Stimulated activated memory B cell treated with anti-CD40 and anti-IgM and Interleukin-4, amounts not matched to agents 10 μg/mL and 1 μg/mL and 100 μg/mL, for 72 hours (primary cell): ENCODE data around the gene CYP3A5.
"Not testable (repeated sequence)": the region's sequence is repeated elsewhere in the genome, so short reads cannot be mapped to it uniquely, and the experiment has no call there.

Experiments
- ATAC-seq: fragments of 150-1000 bp; cut with Tn5 transposase; 2 replicates; pipeline ENCODE4 v1.10.0; 2021
- H3K27ac Mint-ChIP-seq: one replicate; pipeline ENCODE4 v1.8.0; 2022; ENCODE audit warnings: mild to moderate bottlenecking, mixed read lengths
- H3K27me3 Mint-ChIP-seq: one replicate; pipeline ENCODE4 v1.8.0; 2022; ENCODE audit warnings: mixed read lengths
- H3K36me3 Mint-ChIP-seq: one replicate; pipeline ENCODE4 v1.8.0; 2022; ENCODE audit warnings: mixed read lengths
- H3K4me1 Mint-ChIP-seq: one replicate; pipeline ENCODE4 v1.8.0; 2022; ENCODE audit warnings: mixed read lengths
- H3K4me3 Mint-ChIP-seq: one replicate; pipeline ENCODE4 v1.8.0; 2022; ENCODE audit warnings: mild to moderate bottlenecking, moderate library complexity, mixed read lengths
- H3K9me3 Mint-ChIP-seq: one replicate; pipeline ENCODE4 v1.8.0; 2022; ENCODE audit warnings: mixed read lengths

The CYP3A5 gene

GRCh38 chr7:99693427-99694200 lies 13.8 kb upstream of the CYP3A5 start:
- Mint-ChIP-seq H3K27me3 (no peaks in the 10 kb centered on the region), H3K9me3 (peaks cover 10% of the 10 kb centered on the region), H3K4me1 (no peaks in the 10 kb centered on the region), H3K27ac (no peak overlapping the region), H3K4me3 (no peak overlapping the region), H3K36me3 (peaks cover 11% of the 10 kb centered on the region)
- ATAC-seq: no peak

- Mint-ChIP-seq H3K4me3 (no peak overlapping the region), H3K9me3 (peaks cover 12% of the 10 kb centered on the region), H3K4me1 (no peaks in the 10 kb centered on the region), H3K36me3 (peaks cover 12% of the 10 kb centered on the region), H3K27ac (no peak overlapping the region), H3K27me3 (no peaks in the 10 kb centered on the region)
- ATAC-seq: no peak
Observed at GRCh38 chr7:99693100-99693426, 13.3 kb upstream of the CYP3A5 start.

GRCh38 chr7:99692563-99692962 lies 12.8 kb upstream of the CYP3A5 start:
- peaks cover 12% of the 10 kb centered on the region for H3K9me3 Mint-ChIP-seq
- not testable (repeated sequence) for H3K27me3 Mint-ChIP-seq, H3K4me1 Mint-ChIP-seq, ATAC-seq, H3K27ac Mint-ChIP-seq, H3K4me3 Mint-ChIP-seq
- peaks cover 12% of the 10 kb centered on the region for H3K36me3 Mint-ChIP-seq

GRCh38 chr7:99691658-99692057 lies 11.9 kb upstream of the CYP3A5 start:
- not testable (repeated sequence) for H3K4me3 Mint-ChIP-seq, H3K27ac Mint-ChIP-seq, H3K4me1 Mint-ChIP-seq, H3K27me3 Mint-ChIP-seq, ATAC-seq
- Mint-ChIP-seq H3K9me3 (peaks cover 15% of the 10 kb centered on the region), H3K36me3 (peaks cover 17% of the 10 kb centered on the region)

GRCh38 chr7:99690918-99691317 lies 11.1 kb upstream of the CYP3A5 start:
- not testable (repeated sequence) for H3K27me3 Mint-ChIP-seq, H3K4me3 Mint-ChIP-seq, H3K4me1 Mint-ChIP-seq, ATAC-seq, H3K27ac Mint-ChIP-seq
- Mint-ChIP-seq H3K36me3 (peaks cover 19% of the 10 kb centered on the region), H3K9me3 (peaks cover 15% of the 10 kb centered on the region)

GRCh38 chr7:99685871-99686608 lies 6.2 kb upstream of the CYP3A5 start:
- not testable (repeated sequence) for H3K4me3 Mint-ChIP-seq, H3K9me3 Mint-ChIP-seq, H3K4me1 Mint-ChIP-seq, H3K27ac Mint-ChIP-seq, H3K27me3 Mint-ChIP-seq, ATAC-seq
- H3K36me3 Mint-ChIP-seq: peaks cover 41% of the 10 kb centered on the region

- peaks cover 41% of the 10 kb centered on the region for H3K36me3 Mint-ChIP-seq
- no peak overlapping the region for H3K27ac Mint-ChIP-seq
- no peak for ATAC-seq
- H3K4me3 Mint-ChIP-seq: no peak overlapping the region
- peaks cover 10% of the 10 kb centered on the region for H3K9me3 Mint-ChIP-seq
- no peaks in the 10 kb centered on the region for H3K27me3 Mint-ChIP-seq
- H3K4me1 Mint-ChIP-seq: no peaks in the 10 kb centered on the region
Observed at GRCh38 chr7:99685129-99685758, 5.4 kb upstream of the CYP3A5 start.

DNA sequence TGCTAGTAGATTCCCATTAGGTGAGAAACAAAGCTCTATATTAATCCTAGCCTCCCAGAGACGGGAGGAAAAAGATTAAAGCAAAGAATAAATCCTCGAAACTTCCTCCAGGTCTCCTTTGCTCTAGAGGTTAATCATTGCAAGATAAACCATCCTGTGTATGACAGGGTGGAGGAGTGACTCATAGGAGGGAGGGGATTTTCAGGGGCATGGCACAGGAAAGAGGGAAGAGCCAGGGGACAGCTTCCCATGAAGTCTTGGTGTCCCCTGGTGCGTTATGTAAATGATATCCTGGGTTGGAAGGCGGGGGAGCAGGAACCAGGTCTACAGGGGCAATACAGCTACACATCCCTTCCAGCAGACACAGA lies 780 bp downstream of the CYP3A5 start:
- H3K9me3 Mint-ChIP-seq: peaks cover 3% of the 10 kb centered on the region
- ATAC-seq: no peak
- H3K27me3 Mint-ChIP-seq: no peaks in the 10 kb centered on the region
- no peak overlapping the region for H3K27ac Mint-ChIP-seq
- H3K36me3 Mint-ChIP-seq: peaks cover 32% of the 10 kb centered on the region
- H3K4me1 Mint-ChIP-seq: peaks cover 6% of the 10 kb centered on the region
- no peak overlapping the region for H3K4me3 Mint-ChIP-seq

DNA sequence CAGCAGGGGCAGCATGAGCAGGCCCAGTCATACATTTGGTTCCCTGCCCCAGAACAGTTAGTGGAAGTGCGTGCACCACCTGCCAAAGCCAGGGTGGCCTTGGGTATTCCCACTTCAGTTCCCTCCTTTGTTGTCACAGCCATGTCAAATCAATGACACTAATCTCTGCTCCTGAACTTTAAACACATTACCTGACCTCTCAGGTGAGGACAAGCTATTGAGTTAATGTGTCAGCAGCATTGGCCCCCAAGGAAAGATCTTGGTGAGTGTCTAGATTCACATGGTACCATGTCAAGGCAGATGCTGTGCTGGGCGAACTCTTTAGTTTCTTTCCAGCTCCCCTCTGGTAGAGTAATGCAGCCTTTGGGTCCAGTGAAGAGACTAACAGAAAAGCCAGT lies 2.1 kb downstream of the CYP3A5 start:
- no peaks in the 10 kb centered on the region for H3K9me3 Mint-ChIP-seq
- no peak overlapping the region for H3K4me3 Mint-ChIP-seq
- no peak overlapping the region for H3K27ac Mint-ChIP-seq
- peaks cover 22% of the 10 kb centered on the region for H3K36me3 Mint-ChIP-seq
- peaks cover 6% of the 10 kb centered on the region for H3K4me1 Mint-ChIP-seq
- no peaks in the 10 kb centered on the region for H3K27me3 Mint-ChIP-seq
- ATAC-seq: no peak

- no peak for ATAC-seq
- Mint-ChIP-seq H3K27me3 (no peaks in the 10 kb centered on the region), H3K4me1 (peaks cover 6% of the 10 kb centered on the region), H3K27ac (no peak overlapping the region), H3K9me3 (no peaks in the 10 kb centered on the region), H3K36me3 (peaks cover 17% of the 10 kb centered on the region), H3K4me3 (no peak overlapping the region)
Observed at GRCh38 chr7:99677013-99677647, 2.7 kb downstream of the CYP3A5 start.

DNA sequence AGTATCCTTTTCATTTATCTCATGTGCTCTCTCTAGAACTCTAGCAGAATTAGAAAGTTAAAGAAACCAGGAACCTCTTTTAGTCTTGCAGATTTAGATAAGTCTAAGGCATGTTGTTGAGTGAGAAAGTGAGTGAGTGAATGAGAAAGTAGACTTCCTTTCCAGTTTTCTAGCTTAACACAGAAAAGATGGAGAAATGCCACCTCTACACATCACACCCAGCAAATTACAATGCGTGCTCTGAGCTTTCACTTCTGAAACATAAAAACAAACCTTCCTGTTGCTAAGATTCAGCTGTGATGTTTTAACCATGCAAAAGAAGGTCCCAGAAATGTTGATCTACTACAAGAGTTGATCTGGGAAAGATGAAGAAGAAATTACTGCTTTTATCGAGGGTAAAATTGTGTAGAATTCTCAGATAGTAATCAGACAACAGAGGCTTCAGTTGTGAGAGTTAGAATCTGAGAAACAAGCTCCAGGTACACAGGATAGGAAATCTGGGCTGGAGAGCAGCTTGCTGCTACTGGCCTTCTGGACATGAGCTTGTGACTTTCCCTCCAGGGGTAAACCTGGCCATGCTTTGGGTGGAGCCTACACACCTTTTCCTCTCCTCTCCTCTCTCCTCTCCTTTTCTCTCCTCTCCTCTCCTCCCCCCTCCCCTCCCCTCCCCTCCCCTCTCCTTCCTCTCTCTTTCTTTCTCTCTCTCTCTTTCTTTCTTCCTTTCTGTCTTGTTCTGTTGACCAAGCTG lies 4.6 kb downstream of the CYP3A5 start:
- no peak for ATAC-seq
- Mint-ChIP-seq H3K9me3 (no peaks in the 10 kb centered on the region), H3K4me1 (peaks cover 6% of the 10 kb centered on the region), H3K27me3 (no peaks in the 10 kb centered on the region), H3K27ac (no peak overlapping the region), H3K36me3 (peaks cover 12% of the 10 kb centered on the region), H3K4me3 (no peak overlapping the region)

- H3K27me3 Mint-ChIP-seq: no peaks in the 10 kb centered on the region
- H3K36me3 Mint-ChIP-seq: peaks cover 21% of the 10 kb centered on the region
- no peaks in the 10 kb centered on the region for H3K9me3 Mint-ChIP-seq
- no peak for ATAC-seq
- H3K4me1 Mint-ChIP-seq: peaks cover 6% of the 10 kb centered on the region
- H3K27ac Mint-ChIP-seq: no peak overlapping the region
- no peak overlapping the region for H3K4me3 Mint-ChIP-seq
Observed at GRCh38 chr7:99672573-99672972, 7.2 kb downstream of the CYP3A5 start.

DNA sequence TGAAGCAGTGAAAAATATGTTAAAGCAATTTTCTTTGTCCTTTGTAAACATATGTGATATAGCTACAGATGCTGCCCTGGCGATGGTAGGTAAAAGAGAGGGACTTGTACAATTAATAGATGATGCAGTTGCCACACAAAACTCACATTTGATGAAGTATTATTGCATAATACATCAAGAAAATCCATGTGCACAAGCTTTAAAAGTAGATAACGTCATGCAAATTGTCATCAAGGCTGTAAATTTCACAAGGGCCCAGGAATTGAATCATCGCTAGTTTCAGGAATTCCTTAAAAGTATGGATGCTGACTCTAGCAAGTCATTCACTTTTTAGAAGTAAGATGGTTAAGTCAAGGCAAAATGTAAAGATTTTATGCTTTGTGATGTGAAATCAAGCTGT lies 10.0 kb downstream of the CYP3A5 start:
- no peaks in the 10 kb centered on the region for H3K4me1 Mint-ChIP-seq
- no peak overlapping the region for H3K4me3 Mint-ChIP-seq
- H3K9me3 Mint-ChIP-seq: no peaks in the 10 kb centered on the region
- H3K36me3 Mint-ChIP-seq: peaks cover 33% of the 10 kb centered on the region
- no peak overlapping the region for H3K27ac Mint-ChIP-seq
- no peak for ATAC-seq
- H3K27me3 Mint-ChIP-seq: no peaks in the 10 kb centered on the region

DNA sequence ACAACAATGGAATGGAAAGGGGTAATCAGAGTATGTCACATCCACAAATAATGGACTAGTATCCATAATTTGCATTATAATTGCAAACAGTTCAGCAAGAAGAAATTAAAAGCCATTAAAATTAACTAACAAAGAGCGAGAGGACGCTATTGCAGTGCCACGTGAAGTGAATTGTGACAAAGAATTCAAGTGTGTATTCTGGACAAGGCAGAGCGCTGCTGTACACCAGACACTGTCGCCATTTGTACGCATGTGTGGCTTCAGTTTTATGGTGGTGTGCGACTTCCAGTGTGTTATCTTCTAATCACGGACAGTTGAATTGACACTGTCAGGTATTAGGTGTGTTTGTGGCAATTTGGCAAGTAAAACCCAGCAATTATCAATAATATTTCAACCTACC lies 11.3 kb downstream of the CYP3A5 start:
- Mint-ChIP-seq H3K36me3 (peaks cover 46% of the 10 kb centered on the region), H3K27me3 (no peaks in the 10 kb centered on the region), H3K9me3 (no peaks in the 10 kb centered on the region), H3K4me1 (no peaks in the 10 kb centered on the region), H3K27ac (no peak overlapping the region), H3K4me3 (no peak overlapping the region)
- ATAC-seq: no peak

DNA sequence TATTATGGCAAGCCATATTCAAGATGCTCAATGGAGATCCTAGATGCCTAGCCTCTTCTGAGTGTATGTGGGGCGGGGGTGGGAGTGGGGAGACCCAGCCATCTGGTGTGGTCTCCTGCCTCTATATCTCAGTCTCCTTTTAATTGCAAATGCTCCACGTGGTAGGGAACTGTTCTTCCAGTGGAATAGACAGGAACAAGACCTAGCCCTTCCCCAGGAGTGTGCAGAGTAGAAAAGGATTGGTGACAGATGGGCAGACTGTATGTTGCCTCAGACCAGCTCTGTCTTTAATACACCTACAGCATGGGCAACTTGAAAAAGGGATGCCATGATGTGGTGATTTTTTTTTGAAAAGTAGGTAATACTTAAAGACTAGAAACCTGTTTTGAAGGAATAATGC lies 12.6 kb downstream of the CYP3A5 start:
- ATAC-seq: no peak
- no peaks in the 10 kb centered on the region for H3K4me1 Mint-ChIP-seq
- no peak overlapping the region for H3K27ac Mint-ChIP-seq
- peaks cover 56% of the 10 kb centered on the region for H3K36me3 Mint-ChIP-seq
- H3K4me3 Mint-ChIP-seq: no peak overlapping the region
- no peaks in the 10 kb centered on the region for H3K27me3 Mint-ChIP-seq
- no peaks in the 10 kb centered on the region for H3K9me3 Mint-ChIP-seq
